ENCODE data around the gene TMEM132D. TPM values are rescaled to one million over a fixed set of nuclear protein-coding genes. Genes with fewer than 3 reads are reported as not detected.

Gene TMEM132D
- total RNA-seq, 1 donor from 2014 or later: 0.19 TPM

- Mint-ChIP-seq H3K36me3 (ENCODE audit: low read depth) (no peaks in the 10 kb centered on the region), H3K27me3 (ENCODE audit: low read depth) (peaks cover 9% of the 10 kb centered on the region), H3K9me3 (no peaks in the 10 kb centered on the region), H3K4me1 (peaks cover 4% of the 10 kb centered on the region), H3K27ac (ENCODE audit: unreplicated experiment) (no peak overlapping the region), H3K4me3 (no peak overlapping the region)
- no peak for TF ChIP-seq CTCF (conservative IDR thresholded peaks at IDR 0.05)
- DNase-seq (ENCODE audit: low read depth, low spot score): no peak
These were observed 457.1 kb downstream of the TMEM132D start for GRCh38 chr12:129446696-129447095.

- Mint-ChIP-seq H3K9me3 (peaks cover 4% of the 10 kb centered on the region), H3K36me3 (ENCODE audit: low read depth) (no peaks in the 10 kb centered on the region), H3K27me3 (ENCODE audit: low read depth) (peaks cover 4% of the 10 kb centered on the region), H3K4me1 (no peaks in the 10 kb centered on the region), H3K27ac (ENCODE audit: unreplicated experiment) (no peak overlapping the region), H3K4me3 (no peak overlapping the region)
- DNase-seq (ENCODE audit: low read depth, low spot score): no peak
- TF ChIP-seq CTCF (conservative IDR thresholded peaks at IDR 0.05): no peak
These were observed 463.5 kb downstream of the TMEM132D start for GRCh38 chr12:129440278-129440677.

GRCh38 chr12:129434790-129435189 is 469.0 kb downstream of the TMEM132D start:
- Mint-ChIP-seq H3K9me3 (peaks cover 3% of the 10 kb centered on the region), H3K27me3 (ENCODE audit: low read depth) (peaks cover 12% of the 10 kb centered on the region), H3K36me3 (ENCODE audit: low read depth) (no peaks in the 10 kb centered on the region), H3K4me3 (no peak overlapping the region), H3K4me1 (no peaks in the 10 kb centered on the region), H3K27ac (ENCODE audit: unreplicated experiment) (no peak overlapping the region)
- no peak for DNase-seq (ENCODE audit: low read depth, low spot score)
- no peak for TF ChIP-seq CTCF (conservative IDR thresholded peaks at IDR 0.05)

- no peaks in the 10 kb centered on the region for H3K36me3 Mint-ChIP-seq (ENCODE audit: low read depth)
These were observed 475.4 kb downstream of the TMEM132D start for GRCh38 chr12:129428240-129428936.

GRCh38 chr12:129423041-129423580 is 480.7 kb downstream of the TMEM132D start:
- DNase-seq (ENCODE audit: low read depth, low spot score): no peak
- peaks cover 3% of the 10 kb centered on the region for H3K27me3 Mint-ChIP-seq (ENCODE audit: low read depth)
- H3K4me3 Mint-ChIP-seq: no peak overlapping the region
- no peak overlapping the region for H3K27ac Mint-ChIP-seq (ENCODE audit: unreplicated experiment)
- no peaks in the 10 kb centered on the region for H3K4me1 Mint-ChIP-seq
- peaks cover 2% of the 10 kb centered on the region for H3K36me3 Mint-ChIP-seq (ENCODE audit: low read depth)
- peaks cover 2% of the 10 kb centered on the region for H3K9me3 Mint-ChIP-seq
- no peak for TF ChIP-seq CTCF (conservative IDR thresholded peaks at IDR 0.05)

More at GRCh38 chr12:129428240-129428936, 475.4 kb downstream of the TMEM132D start:
- peaks cover 3% of the 10 kb centered on the region for H3K9me3 Mint-ChIP-seq
- TF ChIP-seq CTCF (conservative IDR thresholded peaks at IDR 0.05): no peak
- H3K27ac Mint-ChIP-seq (ENCODE audit: unreplicated experiment): no peak overlapping the region
- H3K27me3 Mint-ChIP-seq (ENCODE audit: low read depth): no peaks in the 10 kb centered on the region
- no peak for DNase-seq (ENCODE audit: low read depth, low spot score)
- no peak overlapping the region for H3K4me3 Mint-ChIP-seq
- no peaks in the 10 kb centered on the region for H3K4me1 Mint-ChIP-seq

Measured in neural crest cell (in vitro differentiated cells).